Stimulated activated CD4-positive, alpha-beta T cell treated with anti-CD3 and anti-CD28 coated beads, Interleukin-1b, Interleukin-23, amount 100 ng/mL, for 24 hours (primary cell): ENCODE results near the gene AGPAT2.

ENCODE experiments used
- DNase-seq, 4 experiments: peaks; one replicate each; pipeline ENCODE4 v3.0.0-alpha.2; 2020; ENCODE audit warnings: low read depth in 4 of 4, low spot score in 1 of 4

AGPAT2 gene

GRCh38 chr9:136689108-136689460 is 1.8 kb upstream of the AGPAT2 start:
- no peak for DNase-seq

- no peak for DNase-seq
Measured at GRCh38 chr9:136688274-136689107, 1.2 kb upstream of the AGPAT2 start.

- no peak for DNase-seq
Measured at GRCh38 chr9:136687721-136688223, 515 bp upstream of the AGPAT2 start.

- no peak for DNase-seq
Measured at GRCh38 chr9:136686534-136686793, 793 bp downstream of the AGPAT2 start.

- no peak for DNase-seq
Measured at GRCh38 chr9:136685790-136686533, 1.3 kb downstream of the AGPAT2 start.

GRCh38 chr9:136685216-136685615 is 2.0 kb downstream of the AGPAT2 start:
- DNase-seq, result no peak

- no peak for DNase-seq
Measured at GRCh38 chr9:136684799-136685198, 2.5 kb downstream of the AGPAT2 start.

- DNase-seq, result no peak
Measured at GRCh38 chr9:136684339-136684738, 2.9 kb downstream of the AGPAT2 start.

- no peak for DNase-seq
Measured at GRCh38 chr9:136683755-136684154, 3.5 kb downstream of the AGPAT2 start.

GRCh38 chr9:136683173-136683745 is 4.0 kb downstream of the AGPAT2 start:
- no peak for DNase-seq

GRCh38 chr9:136682710-136683109 is 4.5 kb downstream of the AGPAT2 start:
- no peak for DNase-seq

- DNase-seq, result no peak
Measured at GRCh38 chr9:136681945-136682699, 5.1 kb downstream of the AGPAT2 start.

- no peak for DNase-seq
Measured at GRCh38 chr9:136681029-136681428, 6.2 kb downstream of the AGPAT2 start.

GRCh38 chr9:136679431-136679941 is 7.8 kb downstream of the AGPAT2 start:
- no peak for DNase-seq

GRCh38 chr9:136678624-136679023 is 8.6 kb downstream of the AGPAT2 start:
- no peak for DNase-seq

- no peak for DNase-seq
Measured at GRCh38 chr9:136678034-136678433, 9.2 kb downstream of the AGPAT2 start.

GRCh38 chr9:136676920-136677686 is 10.2 kb downstream of the AGPAT2 start:
- DNase-seq, result no peak

- no peak for DNase-seq
Measured at GRCh38 chr9:136676297-136676794, 10.9 kb downstream of the AGPAT2 start.

GRCh38 chr9:136675477-136676296 is 11.6 kb downstream of the AGPAT2 start:
- DNase-seq, result no peak
